DLD1 (cell line): ENCODE data around the gene CCDC154.
"Not testable (repeated sequence)": the region's sequence is repeated elsewhere in the genome, so short reads cannot be mapped to it uniquely, and the experiment has no call there.

Experiments
- in situ Hi-C: cut with HindIII; loops from 2 replicates; pipeline ENCODE4 v1.10.0; 2017; ENCODE audit warnings: low sequenced_read_pairs

Gene CCDC154

DNA sequence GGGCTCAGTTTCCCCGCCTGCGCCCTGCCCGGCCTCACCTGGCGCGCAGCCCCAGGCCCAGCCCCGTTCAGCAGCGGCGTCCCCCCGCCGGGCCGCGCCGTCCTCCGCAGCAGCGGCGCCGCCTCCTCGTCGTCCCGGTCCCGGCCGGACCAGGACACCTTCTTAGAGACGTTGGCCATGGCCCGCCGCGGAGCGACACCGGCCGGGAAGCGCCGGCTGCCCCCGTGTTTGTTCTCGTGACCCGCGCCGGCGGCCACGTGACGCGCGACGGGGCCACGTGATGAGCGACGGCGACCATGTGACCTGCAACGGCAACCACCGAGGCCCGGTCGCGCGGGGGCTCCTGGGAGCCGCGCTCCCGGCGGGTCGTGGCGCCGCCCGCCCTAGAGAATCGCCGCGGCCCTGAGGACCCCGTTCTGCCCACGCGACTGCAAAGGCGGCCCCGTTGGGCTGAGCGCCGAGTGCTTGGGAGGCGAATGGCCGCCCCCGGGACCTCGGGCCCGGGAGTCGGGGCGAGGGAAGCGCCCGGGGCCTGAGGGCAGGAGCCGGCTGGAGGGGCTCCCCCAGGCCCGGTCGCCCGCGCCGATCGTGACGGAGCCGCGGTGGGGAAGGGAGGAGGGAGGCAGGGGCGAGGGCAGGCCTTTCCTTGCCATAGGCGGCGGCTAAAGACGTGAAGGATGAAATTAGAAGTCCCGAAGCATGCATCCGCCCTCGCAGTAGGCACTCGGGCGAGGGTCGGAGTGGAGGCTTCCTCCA lies 30.6 kb upstream of the CCDC154 start, which contains the start of gene CLCN7:
TSS of gene CLCN7 (minus strand) at position 233 of the 756 bp plus-strand sequence. CDS start at position 179, 54 bp downstream.
- in situ Hi-C loops, result no loop called here

DNA sequence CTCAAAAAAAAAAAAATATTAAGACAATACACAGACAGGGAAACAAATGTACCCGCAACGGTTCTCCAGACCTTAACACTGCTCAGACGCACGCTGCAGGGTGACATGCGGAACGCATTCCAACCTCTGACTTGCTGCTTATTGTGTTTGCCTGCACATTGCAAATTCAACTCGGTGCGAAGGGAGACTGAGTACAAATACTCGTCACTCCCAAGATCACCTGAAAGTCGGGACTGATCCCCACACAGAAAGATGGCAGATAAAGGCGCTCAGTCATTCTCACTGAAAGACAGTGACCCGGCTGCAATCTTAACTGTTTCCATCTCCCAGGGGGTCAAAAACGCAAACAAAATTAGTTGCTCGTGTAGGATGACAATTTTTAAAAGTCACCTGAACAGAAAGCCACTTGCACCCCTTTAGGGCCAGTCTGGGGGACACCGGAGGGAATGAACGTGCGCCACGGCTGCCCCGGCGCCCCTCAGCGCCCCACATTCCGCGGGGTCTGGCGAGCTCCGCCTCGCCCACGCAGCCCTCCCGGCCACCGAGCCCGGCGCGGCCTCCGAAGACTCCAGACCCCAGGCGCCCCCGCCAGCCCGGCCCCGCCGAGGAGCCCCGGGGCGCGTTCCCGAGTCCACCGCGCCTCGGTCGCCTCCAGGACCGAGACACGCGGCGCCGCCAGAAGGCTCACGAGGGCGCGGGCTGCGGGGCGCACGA lies 29.9 kb upstream of the CCDC154 start:
- in situ Hi-C loops, result no loop called here

DNA sequence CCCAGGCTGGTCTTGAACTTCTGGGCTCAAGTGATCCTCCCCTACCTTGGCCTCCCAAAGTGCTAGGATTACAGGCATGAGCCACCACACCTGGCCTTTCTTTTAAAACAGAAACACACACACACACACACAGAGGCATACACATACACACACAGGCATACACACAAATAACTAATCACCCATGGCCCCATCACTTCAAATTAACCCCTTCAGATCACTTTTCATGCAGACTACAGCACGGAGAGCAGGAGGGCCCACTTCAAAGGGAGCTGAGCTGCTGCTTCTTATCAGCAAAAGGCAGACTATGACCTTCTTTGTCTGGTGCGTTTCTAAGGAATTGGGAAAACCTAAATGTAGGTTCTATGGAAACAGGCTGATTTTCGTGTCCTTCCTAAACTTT lies 28.6 kb upstream of the CCDC154 start:
- in situ Hi-C loops, result no loop called here

DNA sequence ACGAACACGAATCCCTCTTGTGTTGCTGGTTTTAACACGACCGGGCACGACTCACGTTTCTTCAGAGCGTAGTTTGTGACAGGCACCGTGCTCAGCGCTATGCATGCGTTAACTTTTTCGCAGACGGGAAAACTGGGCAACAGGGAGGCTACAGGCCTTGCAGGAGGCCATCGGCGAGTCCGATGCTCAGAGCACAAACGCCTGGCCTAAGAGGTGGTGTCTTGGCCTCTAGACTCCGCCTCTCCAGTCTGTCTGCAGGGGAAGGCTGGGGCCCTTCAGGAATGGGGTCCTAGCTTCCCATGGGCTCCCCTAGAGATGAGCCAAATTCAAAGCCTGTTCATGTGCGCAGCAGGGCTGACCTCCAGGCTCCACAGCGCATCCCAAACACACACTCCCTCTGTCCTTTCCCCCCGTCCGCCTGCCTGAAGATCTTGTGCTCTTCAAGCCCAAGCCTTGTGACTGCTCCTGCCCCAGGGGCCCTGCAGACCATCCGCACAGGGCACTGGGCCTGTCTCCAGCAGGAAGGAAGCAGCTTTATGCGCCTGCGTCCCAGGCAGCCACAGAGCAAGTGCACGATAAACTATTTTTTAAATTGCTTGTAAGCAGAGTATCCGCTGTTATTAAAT lies 27.3 kb upstream of the CCDC154 start:
- in situ Hi-C loops, result no loop called here

DNA sequence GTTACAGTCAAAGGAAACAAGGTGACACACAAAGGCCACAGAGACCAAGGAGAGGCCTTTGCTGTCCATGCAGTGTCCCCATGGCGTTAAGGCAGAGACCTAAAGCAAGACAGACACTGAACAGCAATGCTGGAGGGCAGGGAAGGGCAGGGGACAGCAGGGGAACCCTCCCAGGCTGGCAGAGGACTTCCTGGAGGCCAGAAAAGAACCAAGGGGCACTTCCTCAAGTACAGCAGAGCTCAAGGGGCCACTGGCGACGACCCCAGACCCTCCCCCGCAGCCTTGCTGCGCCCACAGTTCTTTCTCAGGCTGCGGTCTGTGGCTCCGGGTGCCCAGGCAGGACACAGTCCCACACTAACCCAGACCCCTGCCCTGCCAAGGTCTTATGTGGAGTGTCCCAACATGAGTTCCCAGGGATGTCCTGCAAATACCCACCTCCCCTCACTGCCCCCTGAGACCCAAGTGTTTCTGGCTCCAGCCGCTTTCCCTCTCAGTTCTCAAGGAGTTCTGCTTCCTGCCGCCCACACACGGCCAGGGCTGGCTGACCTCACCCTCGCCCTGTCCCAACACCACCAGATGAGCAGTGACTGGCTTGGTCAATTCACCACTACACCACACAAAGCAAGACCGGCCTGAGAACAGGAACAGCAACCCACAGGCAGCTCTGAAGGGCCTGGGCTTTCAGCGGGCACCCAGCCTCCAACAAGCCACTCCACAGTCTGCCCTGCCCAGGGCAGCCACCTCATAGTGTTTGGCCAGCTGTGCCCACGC lies 26.3 kb upstream of the CCDC154 start:
- in situ Hi-C loops, result no loop called here

DNA sequence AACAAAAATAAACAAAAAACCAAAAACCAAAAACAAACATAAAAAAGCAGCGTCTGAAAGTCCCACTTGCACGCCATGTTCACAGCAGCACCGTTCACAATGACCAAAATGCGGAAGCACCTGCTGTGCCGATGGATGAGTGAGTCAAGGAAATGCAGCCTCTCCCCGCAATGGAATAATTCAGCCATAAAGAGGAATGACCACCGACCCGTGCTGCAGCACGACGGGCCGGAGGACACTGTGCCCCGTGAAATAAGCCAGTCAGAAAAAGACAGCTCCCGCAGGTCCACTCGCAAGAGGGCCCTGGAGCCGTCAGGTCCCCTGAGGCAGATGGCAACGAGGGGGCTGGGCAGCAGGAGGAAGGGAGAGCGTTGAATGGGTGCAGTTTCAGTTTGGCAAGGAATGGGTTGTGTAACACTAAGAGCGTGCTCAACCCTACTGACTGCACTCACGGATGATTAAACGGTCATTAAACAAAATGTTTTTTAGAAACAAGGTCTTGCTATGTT lies 25.4 kb upstream of the CCDC154 start:
- in situ Hi-C loops, result no loop called here

DNA sequence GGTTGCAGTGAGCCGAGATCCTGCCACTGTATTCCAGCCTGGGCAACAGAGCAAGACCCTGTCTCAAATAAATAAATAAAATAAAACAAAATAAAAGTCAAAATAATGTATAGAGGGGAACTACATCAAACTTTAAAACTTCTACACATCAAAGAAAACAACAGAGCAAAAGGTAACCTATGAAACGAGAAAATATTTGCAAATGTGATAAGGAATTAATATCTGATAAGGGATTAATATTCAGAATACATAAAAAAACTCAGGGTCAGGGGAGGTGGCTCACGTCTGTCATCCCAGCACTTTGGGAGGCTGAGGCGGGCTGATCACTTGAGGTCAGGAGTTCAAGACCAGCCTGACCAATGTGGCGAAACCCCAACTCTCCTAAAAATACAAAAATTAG lies 24.8 kb upstream of the CCDC154 start:
- in situ Hi-C loops, result not testable (repeated sequence)

DNA sequence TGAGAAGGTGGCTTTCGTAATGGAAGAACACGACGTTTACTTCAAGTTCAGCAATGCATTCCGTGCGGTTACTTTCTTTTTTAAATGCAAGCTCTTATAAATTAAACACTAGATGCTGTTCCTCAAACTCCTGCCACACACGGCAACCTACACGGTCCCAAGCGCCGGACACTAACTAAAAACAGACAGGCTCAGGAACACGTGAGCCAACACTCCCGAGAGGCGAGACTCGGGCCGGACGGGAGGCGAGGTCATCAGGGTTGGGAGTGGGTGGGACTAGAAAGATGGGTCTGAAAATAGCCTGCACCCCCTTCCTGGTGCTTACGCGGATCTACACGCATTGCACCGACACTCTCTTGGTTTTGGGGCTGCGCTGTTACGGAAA lies 24.1 kb upstream of the CCDC154 start:
- in situ Hi-C loops, result no loop called here

DNA sequence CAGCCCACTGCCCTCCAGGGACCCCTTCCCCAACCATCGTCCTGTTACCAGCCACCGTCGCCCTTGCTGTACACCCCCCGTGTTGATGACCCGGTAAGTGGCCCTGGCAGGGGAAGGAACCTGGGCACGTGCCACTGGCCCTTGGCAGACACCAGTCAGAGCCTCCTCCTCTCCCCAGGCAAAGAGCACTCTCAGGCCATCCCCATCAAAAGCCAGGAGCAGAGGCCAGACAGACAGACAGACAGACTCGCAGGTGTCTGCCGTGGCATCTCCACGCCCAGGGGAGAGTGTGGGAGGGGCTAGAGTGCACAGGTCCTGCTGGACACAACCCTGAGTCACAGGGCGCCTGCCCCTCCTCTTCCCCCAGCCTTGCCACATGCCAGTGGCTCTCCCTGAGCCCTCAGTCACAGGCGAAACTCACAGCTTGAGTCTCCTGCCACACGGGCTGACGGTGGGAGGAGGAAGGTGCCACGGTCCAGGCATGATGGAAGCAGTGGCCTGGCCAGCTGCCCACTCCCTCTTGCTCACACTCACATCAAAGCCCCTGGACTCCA lies 22.7 kb upstream of the CCDC154 start:
- in situ Hi-C loops, result no loop called here

DNA sequence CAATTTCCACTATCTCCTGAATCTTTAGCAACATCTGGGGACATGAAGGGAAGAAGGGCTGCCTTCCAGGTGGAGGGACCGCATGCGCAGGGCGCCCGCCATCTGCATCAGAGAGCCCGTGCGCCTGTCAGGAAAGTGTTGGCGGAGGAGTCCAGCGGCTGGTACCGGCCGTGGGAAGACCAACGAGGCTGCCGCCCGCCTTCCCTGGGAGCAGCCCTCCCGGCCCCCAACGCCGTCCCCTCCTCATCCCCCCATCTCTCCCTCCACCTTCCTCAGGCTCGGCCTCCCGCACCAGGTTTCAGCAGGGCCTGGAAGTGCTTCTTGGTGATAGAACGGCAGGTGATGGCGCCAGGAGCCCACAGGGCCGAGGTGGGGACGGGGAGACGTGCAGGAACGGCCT lies 21.7 kb upstream of the CCDC154 start:
- in situ Hi-C loops, result no loop called here

DNA sequence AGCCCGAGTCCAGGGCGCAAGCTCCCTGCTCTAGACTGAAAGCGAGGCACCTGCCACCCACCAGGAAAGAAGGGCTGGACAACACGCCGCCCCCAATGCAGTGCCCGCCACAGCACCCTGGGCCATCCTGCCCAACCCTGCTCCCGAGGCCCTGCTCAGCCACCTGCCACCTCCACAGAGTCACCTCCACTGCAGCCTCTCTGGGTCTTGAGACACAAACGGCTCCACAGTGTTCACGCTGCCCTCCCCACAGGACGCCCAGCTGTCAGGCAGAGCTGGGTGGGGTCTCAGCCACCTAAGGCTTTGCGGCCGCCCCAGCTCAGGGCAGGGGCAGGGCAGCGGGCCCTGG lies 21.2 kb upstream of the CCDC154 start:
- in situ Hi-C loops, result no loop called here

DNA sequence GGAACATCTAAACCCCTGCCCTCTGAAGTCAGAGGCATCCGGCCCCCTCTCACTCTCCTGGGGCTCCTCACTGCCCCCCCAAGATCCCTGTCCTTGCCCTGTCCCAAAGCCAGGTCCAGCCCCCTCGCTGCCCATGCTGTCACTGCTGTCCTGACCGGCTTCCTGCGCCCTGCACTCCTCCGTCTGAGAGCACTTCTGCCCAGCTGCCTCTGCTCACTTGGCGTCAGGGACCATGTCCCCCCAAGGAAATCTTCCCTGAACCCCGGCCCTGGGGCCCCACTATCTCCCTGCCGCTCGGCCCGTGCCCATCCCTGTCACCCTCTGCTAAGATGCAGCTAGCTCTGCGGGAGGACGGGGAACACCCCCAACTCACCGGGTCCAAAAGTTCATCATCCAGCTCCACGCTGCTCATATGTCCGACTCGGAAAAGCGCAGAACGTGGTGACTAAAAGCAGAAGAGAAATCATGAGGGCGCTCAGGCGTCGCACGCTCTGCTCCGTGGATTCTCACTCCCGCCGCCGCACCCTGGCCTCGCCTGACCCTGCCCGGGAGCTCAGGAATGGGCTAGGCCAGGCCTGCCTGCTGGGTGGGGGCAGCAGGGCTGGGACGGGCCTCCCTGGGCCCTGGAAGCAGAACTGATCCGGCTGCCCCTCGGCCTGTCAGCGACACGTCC lies 20.7 kb upstream of the CCDC154 start:
- in situ Hi-C loops, result no loop called here

DNA sequence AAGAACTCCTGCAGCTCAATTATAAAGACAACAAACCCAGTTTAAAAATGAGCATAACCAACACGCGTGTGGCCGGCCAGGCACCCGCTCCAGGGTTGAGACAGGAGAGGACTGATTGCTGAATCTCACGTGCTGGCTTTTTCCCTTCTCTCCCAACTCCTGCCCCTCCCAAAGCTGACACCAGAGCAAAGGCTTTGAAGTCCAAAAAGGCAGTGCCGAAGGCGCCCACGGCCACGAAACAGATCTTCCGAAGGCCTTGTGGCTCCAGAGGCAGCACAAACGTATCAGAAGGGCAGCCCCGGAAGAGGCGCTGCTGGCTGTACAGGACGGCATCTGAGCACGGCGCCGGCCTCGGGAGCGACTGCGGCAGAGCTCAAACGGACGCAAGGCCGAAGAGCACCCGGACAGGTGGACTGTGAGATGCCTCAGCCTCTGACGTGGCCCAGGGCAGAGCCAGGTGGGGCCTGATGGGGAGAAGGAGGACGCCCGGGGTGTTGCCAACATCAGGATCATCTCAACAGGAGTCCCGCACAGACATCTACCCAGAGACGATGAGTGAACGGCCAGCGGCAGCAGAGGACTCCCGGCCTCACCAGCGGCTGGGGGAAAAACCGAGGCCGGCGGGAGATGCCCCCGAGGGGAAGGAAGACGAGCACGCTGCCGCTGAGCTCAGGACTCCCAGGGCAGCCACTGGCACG lies 20.0 kb upstream of the CCDC154 start:
- in situ Hi-C loops, result no loop called here

DNA sequence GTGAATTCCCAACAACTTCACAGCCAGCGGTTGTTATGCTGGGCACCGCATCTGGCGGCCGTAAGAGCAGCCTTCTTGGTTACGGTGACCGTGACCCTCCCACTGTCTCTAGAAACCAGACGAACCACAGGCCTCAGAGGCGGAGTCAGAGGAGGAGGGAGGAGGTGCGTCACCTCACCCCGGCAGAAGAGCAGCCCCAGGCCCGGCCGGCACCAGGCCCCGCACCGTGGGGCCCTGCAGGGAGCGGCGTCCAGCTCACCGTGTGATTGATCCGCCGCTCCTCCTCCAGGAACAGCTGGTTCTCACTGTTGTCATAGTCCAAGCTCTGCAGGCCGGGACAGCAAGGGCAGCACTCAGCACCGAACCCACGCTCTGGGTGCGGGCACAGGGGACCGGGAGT lies 16.8 kb upstream of the CCDC154 start:
- in situ Hi-C loops, result no loop called here

DNA sequence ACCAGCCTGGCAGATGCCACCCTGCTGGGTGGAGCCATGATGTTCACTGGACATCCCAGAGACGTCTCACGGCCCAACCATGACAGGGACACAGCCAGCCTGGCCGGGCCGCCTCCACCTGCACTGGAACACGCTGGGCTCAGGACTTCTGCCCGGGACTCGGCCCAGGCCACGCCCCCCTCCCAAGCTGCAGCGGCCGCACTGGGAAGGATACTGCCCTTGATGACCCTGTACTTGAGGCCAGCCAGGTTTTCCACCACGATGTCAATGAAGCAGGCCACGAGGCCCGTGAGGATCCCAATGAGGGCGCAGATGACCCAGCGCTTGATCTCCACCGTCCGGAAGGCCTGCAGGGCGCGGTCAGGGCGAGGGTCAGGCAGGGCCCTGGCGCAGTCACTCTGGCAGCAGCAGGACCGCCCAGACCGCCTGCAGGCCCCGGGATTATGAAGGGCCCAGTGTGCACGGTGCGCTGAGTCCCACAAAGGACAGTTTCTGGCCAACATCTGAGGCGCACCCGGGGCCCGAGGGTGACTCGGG lies 16.3 kb upstream of the CCDC154 start:
- in situ Hi-C loops, result no loop called here

DNA sequence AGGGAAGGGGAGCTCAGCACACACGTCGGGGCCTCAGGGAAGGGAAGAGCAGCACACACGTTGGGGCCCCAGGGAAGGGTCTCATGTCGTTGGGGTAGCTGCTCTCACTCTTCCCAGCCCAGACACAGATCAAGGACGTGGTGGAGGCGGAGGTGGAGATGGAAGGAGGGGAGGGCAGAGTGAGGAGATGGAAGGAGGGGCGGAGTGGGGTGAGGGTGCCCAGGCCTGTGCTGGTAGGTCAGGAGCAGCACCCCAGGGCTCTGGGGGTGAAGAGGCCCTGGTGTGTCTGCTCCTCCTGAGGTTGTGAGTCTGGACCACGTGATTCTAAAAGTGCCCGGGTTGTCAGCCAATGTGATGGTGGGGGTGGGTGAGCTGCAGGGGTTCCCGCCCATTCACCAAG lies 15.6 kb upstream of the CCDC154 start:
- in situ Hi-C loops, result no loop called here

DNA sequence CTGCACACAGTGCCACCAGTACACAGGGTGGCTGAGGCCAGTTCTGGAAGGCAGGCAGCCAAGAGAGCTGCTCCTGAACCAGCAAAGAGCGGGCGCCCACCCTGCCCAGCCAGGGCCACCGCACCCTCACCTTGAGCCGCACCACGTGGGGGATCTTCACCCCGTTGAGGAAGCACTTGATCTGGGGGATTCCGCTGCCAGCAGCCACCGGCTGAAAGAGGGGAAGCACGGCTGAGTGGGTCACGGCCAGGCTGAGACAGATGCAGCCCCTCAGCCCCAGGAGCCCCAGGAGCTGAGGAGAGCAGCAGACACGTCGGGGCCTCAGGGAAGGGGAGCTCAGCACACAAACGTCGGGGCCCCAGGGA lies 14.6 kb upstream of the CCDC154 start:
- in situ Hi-C loops, result no loop called here

DNA sequence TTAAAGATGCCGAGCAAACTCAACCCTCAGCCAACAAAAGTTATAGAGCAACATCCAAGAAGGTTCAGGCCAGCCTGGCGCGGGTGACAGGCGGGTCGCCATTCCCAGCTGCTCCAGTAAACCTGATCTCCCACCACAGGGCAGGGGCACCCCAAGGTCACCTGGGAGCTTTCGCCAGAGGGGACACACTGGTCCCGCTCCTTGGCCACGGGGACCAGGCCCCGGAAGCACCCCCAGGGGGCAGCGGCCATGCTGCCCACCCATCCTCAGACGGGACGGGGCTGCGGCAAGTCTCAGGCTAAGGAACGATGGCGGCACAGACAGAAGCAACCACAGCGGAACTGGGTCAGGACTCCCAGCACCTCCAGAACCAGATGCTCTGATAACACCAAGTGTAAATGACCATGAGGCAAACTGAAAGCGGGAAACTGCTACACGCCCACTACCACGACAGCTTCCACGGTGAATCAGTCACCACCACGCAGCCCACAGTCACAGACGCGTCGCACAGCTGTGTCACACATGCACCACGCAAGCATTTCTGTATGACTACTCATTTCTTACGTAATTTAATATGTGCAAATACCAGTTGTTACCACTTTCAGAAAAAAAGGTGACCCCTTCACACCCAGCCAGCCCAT lies 14.1 kb upstream of the CCDC154 start:
- in situ Hi-C loops, result no loop called here
